ENCODE data around the gene ATXN1L.
"Not testable (repeated sequence)": the region's sequence is repeated elsewhere in the genome, so short reads cannot be mapped to it uniquely, and the experiment has no call there.

The ATXN1L gene, protein sequence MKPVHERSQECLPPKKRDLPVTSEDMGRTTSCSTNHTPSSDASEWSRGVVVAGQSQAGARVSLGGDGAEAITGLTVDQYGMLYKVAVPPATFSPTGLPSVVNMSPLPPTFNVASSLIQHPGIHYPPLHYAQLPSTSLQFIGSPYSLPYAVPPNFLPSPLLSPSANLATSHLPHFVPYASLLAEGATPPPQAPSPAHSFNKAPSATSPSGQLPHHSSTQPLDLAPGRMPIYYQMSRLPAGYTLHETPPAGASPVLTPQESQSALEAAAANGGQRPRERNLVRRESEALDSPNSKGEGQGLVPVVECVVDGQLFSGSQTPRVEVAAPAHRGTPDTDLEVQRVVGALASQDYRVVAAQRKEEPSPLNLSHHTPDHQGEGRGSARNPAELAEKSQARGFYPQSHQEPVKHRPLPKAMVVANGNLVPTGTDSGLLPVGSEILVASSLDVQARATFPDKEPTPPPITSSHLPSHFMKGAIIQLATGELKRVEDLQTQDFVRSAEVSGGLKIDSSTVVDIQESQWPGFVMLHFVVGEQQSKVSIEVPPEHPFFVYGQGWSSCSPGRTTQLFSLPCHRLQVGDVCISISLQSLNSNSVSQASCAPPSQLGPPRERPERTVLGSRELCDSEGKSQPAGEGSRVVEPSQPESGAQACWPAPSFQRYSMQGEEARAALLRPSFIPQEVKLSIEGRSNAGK

DNA sequence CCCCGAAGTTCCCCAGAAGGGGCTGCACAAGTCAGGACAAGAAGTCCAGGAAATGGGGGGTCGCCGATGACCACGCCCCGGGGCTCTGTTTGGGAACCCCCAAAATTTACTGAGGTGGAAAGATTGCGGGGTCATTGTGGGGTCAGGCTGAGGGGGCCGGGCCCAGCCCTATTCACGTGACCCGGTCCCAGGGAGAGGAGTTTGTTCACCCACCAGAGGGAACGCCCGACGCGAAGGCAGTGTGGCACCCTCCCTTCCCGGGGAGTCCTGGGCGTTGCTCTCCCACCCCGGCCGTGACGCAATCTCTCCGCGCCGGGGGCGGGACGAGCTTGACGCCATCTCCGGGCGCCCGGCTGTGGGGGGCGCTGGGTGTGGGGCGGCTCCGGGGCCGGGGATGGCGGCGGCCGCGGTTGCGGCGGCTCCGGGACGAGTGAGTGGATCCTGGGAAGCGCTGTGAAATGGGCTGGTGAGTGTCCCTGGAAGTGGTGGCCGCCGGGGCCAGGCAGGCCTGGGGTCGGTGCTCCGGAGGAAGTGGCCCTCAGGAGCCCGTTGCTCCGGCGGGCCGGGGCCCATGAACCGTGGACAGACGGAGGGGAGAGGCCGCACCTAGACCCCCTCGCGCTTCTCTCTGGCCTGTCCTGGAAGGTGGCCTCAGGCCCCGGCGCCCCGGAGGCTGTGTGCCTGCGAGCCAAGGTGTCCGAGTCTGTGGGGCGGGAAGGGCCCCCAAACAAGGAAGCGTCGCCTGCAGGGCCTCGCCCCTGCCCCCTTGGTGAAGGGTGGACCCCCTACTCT lies at the start of gene ATXN1L:
ATXN1L (plus strand) TSS at position 338 of the 792 bp plus-strand sequence. CDS start 3,765 bp downstream, outside the sequence.
- peak; percentile 87 for DNase-seq

DNA sequence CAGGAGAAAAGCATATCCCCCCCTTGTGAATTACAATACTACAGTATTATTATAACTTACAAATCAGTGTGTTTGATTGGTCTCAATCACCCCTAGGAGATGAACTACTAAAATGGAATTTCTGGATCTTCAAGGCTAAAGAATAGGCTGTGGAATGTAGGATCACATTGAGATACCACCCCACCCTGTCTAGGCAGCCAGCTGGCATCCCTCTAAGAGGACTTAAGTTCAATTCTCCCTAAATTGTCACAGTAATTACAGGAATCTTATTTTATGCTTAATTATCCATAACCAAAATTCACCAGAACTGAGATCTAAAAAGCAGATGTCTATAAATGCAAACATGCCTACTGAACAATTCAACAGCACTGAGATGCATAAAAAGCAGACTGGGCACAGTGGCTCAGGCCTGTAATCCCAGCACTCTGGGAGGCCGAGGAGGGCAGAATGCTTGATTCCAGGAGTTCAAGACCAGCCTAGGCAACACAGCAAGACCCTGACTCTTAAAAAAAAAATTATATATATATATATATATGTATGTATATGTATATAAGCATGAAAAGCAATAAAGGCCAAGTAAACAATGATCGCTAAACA lies 49.2 kb upstream of the ATXN1L start:
- DNase-seq: no peak

DNA sequence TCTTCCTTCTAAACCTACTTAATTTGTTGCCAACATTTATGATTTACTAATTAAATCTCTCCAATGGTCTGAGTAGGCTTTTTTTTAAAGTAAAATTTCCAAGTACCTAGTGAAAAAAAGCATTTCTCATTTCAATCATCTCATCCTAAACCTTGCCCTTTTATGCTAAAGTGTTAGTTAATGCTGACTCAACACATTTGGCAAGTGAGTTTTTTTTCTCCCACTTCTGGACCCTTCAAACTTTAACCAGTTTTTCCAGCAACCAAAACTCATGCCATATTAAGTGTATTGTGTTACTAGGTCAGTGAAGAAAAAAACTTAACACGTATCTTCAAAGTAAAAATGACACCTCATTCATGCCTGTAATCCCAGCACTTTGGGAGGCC lies 42.5 kb upstream of the ATXN1L start:
- no peak for DNase-seq

DNA sequence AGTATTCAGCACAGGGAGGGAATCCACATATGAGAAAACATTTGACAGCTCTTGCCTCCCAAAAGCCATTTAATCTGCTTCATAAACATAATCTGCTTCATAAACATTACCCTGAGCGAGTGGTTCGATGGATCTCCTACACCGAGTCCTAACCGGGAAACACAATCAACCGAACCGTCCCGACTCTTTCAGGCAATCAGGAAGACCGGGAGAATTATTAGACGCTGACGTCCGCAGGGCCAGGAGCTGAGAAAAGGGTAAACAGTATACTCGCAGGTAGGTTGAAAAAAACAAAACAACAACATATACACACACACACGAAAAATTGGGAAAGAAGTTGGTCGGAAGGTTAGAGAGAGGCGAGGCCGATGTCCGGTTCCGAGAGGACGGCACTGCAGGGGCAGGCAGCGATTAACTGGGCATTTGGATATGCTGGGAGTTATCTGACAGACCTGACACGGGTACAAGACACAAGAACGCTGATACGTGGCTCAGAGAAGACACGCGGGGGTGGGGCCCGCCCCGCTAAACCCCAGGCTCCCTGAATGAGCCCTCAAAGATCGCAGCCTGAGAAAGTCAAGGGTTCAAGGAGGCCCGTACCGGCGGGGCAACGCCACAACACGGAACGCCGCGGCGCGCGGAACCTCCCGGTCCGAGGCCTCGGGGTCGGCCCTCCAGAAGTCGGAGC lies 37.7 kb upstream of the ATXN1L start:
- no peak for DNase-seq

DNA sequence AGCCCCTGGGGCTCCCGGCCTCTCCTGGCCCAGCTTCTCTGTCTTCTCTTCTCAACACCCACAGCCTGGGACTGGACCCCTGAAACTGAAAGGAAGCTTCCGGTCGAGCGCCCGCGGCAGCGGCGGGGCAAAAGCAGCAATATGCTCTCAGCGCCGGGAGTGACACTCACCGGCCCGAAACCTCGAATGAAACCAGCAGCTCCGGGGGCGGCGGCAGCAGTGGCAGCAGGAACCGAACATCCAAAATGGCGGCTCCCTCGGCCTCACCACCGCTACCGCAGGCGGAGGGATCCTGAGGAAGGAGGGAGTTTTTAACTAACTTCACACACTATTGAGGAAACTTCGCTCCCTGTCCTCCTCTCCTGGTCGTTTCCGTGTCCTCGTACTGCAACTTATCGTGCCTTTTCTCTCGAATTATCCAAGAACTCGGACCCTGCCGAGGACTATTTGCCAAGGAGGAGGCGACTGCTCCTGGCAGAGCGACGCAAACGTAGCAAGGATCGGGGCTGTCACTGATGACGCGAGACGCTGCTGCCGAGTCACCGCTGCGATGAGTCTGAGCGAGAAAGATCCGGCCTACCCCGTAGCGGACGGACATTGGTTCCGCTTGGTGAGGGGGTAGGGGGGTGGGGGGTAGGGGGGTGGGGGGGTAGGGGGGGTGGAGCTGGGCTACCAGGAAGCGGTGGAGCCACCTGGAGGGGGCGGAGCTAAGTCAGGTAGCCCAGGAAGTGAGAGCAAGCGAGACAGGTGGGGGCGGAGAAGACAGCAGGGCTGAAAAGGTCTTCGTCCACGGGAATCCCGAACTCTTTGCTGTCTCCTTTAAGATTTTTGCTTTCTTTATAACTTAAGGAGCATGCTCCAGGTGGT lies 37.0 kb upstream of the ATXN1L start, which contains the start of gene AP1G1:
AP1G1 (minus strand) TSS at position 242 of the 867 bp plus-strand sequence. CDS start 19,355 bp downstream, outside the sequence.
- peak; percentile 94 for DNase-seq

- not testable (repeated sequence) for DNase-seq
Measured at GRCh38 chr16:71810155-71810530, 35.6 kb upstream of the ATXN1L start.

- no peak for DNase-seq
Measured at GRCh38 chr16:71811261-71811803, 34.4 kb upstream of the ATXN1L start.

- not testable (repeated sequence) for DNase-seq
Measured at GRCh38 chr16:71817155-71817500, 28.6 kb upstream of the ATXN1L start.

DNA sequence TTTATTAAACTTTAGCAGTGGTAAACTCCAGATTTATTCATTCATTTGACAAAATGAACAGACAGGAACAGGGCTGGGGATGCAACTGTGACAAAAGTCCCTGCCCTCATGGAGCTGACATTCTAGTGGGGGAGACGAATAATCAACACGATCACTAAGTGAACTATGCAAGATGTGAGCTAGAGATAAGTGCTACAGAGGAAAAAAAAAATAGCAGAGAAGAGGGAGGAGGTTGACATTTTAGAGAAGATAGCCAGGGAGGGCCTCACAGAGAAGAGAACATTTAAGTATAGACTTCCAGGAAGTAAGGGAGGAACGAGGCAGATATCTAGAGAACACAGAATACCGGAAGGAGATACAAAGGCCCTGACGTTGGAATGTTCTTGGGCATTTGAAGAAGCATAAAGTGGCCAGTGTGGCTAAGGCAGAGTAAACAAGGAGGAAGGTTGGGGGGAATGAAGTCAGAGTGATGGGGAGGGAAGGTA lies 19.2 kb upstream of the ATXN1L start:
- DNase-seq: no peak

- DNase-seq: no peak
Measured at GRCh38 chr16:71830359-71830758, 15.4 kb upstream of the ATXN1L start.

DNA sequence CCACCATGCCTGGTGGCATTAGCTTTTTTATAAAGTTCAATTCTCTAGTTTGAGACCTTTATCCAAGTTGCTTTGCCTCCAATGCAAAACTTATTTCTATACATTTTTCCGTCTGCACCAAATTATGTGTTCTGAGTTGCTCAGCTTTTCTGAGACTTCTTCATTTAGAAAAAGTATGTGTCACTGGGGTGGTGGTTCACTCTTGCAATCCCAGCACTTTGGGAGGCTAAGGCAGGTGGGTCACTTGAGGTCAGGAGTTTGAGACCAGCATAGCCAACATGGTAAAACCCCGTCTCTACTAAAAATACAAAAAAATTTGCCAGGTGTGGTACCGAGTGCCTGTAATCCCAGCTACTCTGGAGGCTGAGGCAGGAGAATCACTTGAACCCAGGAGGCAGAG lies 14.1 kb upstream of the ATXN1L start:
- DNase-seq: not testable (repeated sequence)

DNA sequence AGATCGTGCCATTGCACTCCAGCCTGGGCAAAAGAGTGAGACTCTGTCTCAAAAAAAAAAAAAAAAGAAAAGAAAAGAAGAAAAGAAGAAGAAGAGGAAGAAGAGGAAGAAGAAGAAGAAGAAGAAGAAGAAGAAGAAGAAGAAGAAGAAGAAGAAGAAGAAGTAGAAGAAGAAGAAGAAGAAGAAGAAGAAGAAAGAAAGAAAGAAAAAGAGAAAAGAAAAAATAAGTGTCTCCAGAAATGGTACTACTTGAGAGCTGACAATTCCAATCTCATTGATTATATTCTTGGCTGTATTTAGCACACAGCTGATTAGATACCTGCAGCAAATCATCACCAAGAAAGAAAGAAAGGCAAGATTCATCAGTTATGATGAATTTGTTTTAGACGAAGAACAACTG lies 13.7 kb upstream of the ATXN1L start:
- not testable (repeated sequence) for DNase-seq

DNA sequence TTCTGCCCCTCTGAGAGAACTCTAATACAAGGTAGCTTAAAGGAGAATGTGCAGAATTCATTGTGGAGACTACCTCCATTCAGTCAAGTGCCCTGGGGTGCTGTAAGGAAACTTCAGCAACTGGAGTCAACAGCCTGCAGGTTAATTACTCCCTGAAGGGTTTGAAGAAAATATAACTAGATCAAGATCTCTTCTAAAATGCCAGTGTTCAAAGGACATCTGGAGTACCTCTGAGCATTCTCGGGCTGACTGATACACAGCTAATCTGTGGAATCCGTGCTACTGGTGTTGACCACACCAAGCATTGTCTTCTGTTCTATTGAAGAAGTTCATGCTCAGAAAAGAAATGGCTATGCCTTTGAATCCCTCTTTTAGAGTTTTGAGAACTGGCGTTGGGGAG lies 11.5 kb upstream of the ATXN1L start:
- DNase-seq: no peak

- DNase-seq: no peak
Measured at GRCh38 chr16:71837150-71837549, 8.6 kb upstream of the ATXN1L start.

DNA sequence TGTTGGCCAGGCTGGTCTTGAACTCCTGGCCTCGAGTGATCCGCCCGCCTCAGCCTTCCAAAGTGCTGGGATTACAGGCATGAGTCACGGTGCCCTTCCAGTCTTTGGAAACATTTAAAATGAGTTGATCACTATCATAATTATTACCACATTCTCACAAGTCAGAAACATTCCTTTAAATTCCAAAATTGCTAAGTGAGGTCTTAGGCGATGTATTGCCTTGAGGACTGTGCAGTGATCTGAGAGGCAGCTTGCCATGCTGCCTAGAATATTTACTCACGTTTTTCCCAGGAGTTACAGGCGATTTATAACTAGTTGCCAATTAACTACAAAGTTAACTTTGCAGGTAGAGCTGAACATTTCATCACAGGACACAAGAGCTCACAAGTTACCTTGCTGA lies 5.7 kb upstream of the ATXN1L start:
- no peak for DNase-seq

GRCh38 chr16:71843572-71843971 lies 2.2 kb upstream of the ATXN1L start:
- no peak for DNase-seq

DNA sequence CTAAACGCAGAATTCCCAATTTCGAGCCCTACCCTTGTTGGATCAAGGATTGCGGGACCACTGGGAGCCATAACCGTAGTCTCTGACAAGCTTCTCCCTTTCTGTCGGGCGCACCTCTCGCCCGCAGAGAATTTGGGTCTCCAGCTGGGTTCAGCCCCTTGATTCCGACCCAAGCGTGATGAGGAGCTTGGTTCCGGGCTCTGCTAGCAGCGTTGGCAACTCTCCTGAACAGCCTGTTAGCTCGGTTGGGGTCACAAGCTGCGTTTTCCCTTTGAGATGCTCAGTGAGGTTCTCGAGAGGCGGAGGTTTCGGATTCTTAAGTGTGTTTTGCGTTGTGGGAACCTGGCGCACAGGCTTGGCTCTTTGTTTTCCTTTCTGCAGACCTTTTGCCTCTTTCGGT lies 655 bp downstream of the ATXN1L start:
- DNase-seq: no peak

GRCh38 chr16:71847096-71847495 lies 1.3 kb downstream of the ATXN1L start:
- no peak for DNase-seq

DNA sequence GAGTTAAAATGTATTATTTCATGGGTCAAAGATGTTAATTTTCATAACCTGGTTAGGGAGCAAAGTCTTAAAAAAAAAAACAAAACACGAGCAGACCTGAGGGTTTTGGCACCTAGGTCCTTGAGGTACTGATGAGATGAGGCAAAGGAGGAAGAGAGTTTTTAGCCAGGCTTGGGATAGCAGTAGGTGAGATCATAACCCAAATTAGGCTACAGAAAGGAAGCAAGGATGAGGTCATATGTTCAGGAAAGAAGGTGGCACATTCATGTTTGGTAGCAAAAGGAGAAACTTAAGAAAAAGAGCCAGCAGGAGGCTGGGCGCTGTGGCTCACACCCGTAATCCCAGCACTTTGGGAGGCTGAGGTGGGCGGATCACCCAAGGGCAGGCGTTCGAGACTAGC lies 2.8 kb downstream of the ATXN1L start:
- DNase-seq: no peak

DNA sequence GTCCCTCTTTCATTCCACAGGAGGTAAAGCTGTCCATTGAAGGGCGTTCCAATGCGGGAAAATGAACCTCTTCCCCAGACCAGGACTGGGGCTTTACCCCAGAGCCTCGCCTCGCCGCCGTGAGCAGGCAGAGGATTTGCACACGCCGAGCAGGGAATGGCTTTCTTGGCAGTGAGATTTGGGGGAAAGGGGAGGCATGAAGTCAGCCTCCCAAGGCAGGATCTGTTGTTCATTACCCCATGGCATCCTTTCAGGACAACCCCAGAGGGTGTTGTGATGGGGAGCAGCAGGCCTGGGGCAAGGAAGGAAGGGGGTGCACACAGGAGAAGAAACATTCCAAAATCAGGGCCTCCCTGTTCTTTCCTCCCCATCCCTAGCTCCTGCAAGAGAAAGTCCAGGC lies 6.0 kb downstream of the ATXN1L start:
- no peak for DNase-seq

DNA sequence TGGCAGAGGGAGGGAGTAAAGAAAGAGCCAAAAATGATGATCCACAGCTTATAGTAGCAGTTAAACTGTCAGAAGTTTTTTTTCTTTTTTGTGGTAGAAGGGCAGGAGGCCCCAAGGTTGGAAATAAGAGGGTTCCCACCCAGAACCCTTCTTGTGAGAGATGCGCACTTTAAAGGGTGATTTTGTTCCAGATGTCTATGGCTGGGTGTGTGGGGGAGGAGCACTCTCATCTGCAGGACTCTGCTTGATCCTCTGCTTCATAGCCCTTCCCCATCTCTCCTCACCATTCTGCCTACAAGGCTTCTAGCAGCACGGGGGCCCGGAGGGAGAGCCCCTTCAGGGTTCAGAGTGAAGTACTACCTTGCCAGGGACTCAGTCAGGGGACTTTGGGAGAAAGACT lies 6.4 kb downstream of the ATXN1L start:
- DNase-seq: no peak

Data from NCI-H1092 (cell line).